ENCODE measurements around the gene CLEC1B. TPM values are rescaled to one million over a fixed set of nuclear protein-coding genes. Genes with fewer than 3 reads are reported as not detected.
"Not testable (repeated sequence)": the region's sequence is repeated elsewhere in the genome, so short reads cannot be mapped to it uniquely, and the experiment has no call there.

Gene CLEC1B
- total RNA-seq, 1 donor from 2014 or later: not detected

DNA sequence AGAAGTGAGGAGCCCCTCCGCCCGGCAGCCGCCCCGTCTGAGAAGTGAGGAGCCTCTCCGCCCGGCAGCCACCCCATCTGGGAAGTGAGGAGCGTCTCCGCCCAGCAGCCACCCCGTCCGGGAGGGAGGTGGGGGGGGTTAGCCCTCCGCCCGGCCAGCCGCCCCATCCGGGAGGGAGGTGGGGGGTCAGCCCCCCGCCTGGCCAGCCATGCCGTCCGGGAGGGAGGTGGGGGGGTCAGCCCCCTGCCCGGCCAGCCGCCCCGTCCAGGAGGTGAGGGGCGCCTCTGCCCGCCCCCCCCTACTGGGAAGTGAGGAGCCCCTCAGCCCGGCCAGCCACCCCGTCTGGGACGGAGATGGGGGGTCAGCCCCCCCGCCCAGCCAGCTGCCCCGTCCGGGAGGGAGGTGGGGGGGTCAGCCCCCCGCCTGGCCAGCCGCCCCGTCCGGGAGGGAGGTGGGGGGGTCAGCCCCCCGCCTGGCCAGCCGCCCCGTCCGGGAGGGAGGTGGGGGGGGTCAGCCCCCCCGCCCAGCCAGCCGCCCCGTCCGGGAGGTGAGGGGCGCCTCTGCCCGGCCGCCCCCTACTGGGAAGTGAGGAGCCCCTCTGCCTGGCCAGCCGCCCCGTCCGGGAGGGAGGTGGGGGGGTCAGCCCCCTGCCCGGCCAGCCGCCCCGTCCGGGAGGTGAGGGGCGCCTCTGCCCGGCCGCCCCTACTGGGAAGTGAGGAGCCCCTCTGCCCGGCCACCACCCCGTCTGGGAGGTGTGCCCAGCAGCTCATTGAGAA, 45.8 kb downstream of the CLEC1B start:
- not testable (repeated sequence) for H3K27ac ChIP-seq (ENCODE audit: low read depth, low read length); H3K9me3 ChIP-seq (ENCODE audit: control insufficient read depth in 3 of 3, low read length in 3 of 3); H3K4me3 ChIP-seq (ENCODE audit: low read length in 3 of 3); H3K4me1 ChIP-seq (ENCODE audit: control insufficient read depth in 3 of 3, insufficient read depth in 3 of 3, low read length in 3 of 3); H3K9ac ChIP-seq (ENCODE audit: low read depth in 1 of 3, low read length in 3 of 3); H3K36me3 ChIP-seq (ENCODE audit: control insufficient read depth in 3 of 3, insufficient read depth in 3 of 3, low read length in 3 of 3); H3K27me3 ChIP-seq (ENCODE audit: control insufficient read depth in 3 of 3, insufficient read depth in 3 of 3, low read length in 3 of 3)

DNA sequence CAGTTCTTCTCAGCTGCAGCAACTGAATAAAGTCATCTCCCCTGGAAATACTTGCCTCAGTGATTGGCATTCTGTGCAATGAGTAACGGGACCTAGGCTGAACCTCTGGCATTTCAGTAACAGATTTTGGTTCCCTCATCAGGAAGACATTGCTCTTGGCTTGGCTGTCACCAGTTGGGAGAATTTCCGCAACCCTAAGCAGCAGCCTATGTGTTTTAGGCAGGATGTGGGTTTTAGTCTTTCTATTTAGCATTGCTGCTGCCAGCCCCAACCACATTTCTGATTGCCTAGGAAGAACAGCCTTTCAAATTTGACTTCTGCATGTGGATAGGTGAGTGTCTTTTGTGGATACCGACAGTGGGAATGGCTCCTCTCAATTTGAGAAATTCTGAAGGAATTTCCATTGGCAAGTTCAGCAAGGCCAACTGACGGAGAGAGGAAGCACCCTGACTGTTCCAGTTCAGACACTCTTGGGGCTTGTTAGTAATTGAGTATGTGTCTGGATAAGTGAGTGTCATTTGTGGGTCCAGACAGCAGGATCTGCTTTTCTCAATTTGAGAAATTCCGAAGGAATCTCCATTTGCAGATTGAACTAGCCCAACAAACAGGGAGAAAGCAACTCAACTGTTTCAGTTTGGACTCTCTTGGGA, 47.8 kb downstream of the CLEC1B start:
- Histone ChIP-seq H3K36me3 (ENCODE audit: control insufficient read depth in 3 of 3, insufficient read depth in 3 of 3, low read length in 3 of 3) (no peaks in the 10 kb centered on the region), H3K4me1 (ENCODE audit: control insufficient read depth in 3 of 3, insufficient read depth in 3 of 3, low read length in 3 of 3) (no peaks in the 10 kb centered on the region), H3K27me3 (ENCODE audit: control insufficient read depth in 3 of 3, insufficient read depth in 3 of 3, low read length in 3 of 3) (no peaks in the 10 kb centered on the region), H3K27ac (ENCODE audit: low read depth, low read length) (no peak overlapping the region), H3K9me3 (ENCODE audit: control insufficient read depth in 3 of 3, low read length in 3 of 3) (no peaks in the 10 kb centered on the region), H3K4me3 (ENCODE audit: low read length in 3 of 3) (no peak overlapping the region), H3K9ac (ENCODE audit: low read depth in 1 of 3, low read length in 3 of 3) (no peak overlapping the region)

DNA sequence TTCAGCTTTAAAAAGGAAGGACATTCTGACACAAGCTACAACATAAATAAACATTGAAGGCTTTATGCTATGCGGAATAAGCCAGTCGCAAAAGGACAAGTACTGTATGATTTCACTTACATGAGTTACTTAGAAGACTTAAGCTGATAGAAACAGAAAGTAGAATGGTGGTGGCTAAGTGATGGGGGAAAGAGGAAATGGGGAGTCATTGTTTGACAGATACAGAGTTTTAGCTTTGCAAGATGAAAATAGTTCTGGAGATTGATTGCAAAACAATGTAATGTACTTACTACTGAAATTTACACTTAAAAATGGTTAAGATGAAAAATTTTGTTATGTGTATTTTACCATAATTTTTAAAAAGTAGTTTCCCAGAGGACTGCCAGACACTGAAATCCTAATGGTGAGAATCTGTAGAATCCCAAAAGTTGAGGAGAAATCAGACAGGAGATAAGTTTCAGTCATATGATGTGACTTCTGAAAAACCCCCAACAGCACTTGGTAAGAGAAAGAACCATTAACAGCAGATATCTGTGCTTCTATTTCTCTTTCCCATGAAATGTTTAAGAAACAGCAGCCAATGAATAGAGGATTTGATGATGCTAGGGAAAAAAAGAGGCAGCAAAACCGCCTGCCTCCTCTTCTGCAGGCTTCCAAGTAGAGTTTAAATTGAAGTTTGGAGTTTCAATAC, 50.2 kb downstream of the CLEC1B start:
- H3K9ac ChIP-seq (ENCODE audit: low read depth in 1 of 3, low read length in 3 of 3): no peak overlapping the region
- H3K36me3 ChIP-seq (ENCODE audit: control insufficient read depth in 3 of 3, insufficient read depth in 3 of 3, low read length in 3 of 3): no peaks in the 10 kb centered on the region
- no peaks in the 10 kb centered on the region for H3K4me1 ChIP-seq (ENCODE audit: control insufficient read depth in 3 of 3, insufficient read depth in 3 of 3, low read length in 3 of 3)
- no peak overlapping the region for H3K27ac ChIP-seq (ENCODE audit: low read depth, low read length)
- no peaks in the 10 kb centered on the region for H3K27me3 ChIP-seq (ENCODE audit: control insufficient read depth in 3 of 3, insufficient read depth in 3 of 3, low read length in 3 of 3)
- no peaks in the 10 kb centered on the region for H3K9me3 ChIP-seq (ENCODE audit: control insufficient read depth in 3 of 3, low read length in 3 of 3)
- no peak overlapping the region for H3K4me3 ChIP-seq (ENCODE audit: low read length in 3 of 3)

DNA sequence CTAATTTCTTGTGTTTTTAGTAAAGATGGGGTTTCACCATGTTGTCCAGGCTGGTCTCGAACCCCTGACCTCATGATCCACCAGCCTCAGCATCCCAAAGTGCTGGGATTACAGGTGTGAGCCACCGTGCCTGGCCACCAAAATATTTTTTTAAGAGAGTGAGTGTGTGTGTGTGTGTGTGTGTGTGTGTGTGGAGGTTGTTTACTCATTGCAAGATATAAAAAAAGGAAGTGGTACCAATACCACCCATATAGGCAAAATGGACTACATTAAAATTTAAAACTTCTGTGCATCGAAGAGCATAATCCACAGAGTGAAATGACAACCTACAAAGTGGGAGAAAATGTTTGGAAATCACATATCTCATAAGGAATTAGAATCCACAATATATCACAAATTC, 51.2 kb downstream of the CLEC1B start:
- H3K27me3 ChIP-seq (ENCODE audit: control insufficient read depth in 3 of 3, insufficient read depth in 3 of 3, low read length in 3 of 3): peaks cover 0 to 6% (median 0%) of the 10 kb centered on the region in 3 donors
- H3K36me3 ChIP-seq (ENCODE audit: control insufficient read depth in 3 of 3, insufficient read depth in 3 of 3, low read length in 3 of 3): no peaks in the 10 kb centered on the region
- no peak overlapping the region for H3K4me3 ChIP-seq (ENCODE audit: low read length in 3 of 3)
- no peaks in the 10 kb centered on the region for H3K9me3 ChIP-seq (ENCODE audit: control insufficient read depth in 3 of 3, low read length in 3 of 3)
- H3K4me1 ChIP-seq (ENCODE audit: control insufficient read depth in 3 of 3, insufficient read depth in 3 of 3, low read length in 3 of 3): no peaks in the 10 kb centered on the region
- no peak overlapping the region for H3K9ac ChIP-seq (ENCODE audit: low read depth in 1 of 3, low read length in 3 of 3)
- no peak overlapping the region for H3K27ac ChIP-seq (ENCODE audit: low read depth, low read length)

DNA sequence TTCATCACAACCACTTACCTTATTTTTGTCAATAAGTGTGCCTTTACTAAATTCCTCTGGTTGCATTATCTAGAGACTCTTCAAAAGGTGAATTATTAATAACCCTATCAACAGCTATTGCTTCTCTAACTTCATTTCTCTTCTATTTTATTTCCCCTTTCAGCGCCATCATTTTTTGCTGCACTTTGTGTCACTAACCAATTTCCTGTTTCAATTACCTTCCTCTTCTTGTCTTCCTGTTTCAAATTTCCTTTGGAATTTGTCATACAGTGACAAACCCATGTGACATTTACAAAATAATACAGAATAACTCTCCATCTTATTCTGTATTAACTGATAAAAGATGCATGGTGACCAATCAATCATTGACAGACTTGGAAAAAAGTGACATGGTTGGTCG, 54.5 kb downstream of the CLEC1B start:
- Histone ChIP-seq H3K9ac (ENCODE audit: low read depth in 1 of 3, low read length in 3 of 3) (no peak overlapping the region), H3K36me3 (ENCODE audit: control insufficient read depth in 3 of 3, insufficient read depth in 3 of 3, low read length in 3 of 3) (no peaks in the 10 kb centered on the region), H3K27me3 (ENCODE audit: control insufficient read depth in 3 of 3, insufficient read depth in 3 of 3, low read length in 3 of 3) (peaks cover 0 to 6% (median 0%) of the 10 kb centered on the region in 3 donors), H3K27ac (ENCODE audit: low read depth, low read length) (no peak overlapping the region), H3K4me1 (ENCODE audit: control insufficient read depth in 3 of 3, insufficient read depth in 3 of 3, low read length in 3 of 3) (no peaks in the 10 kb centered on the region), H3K9me3 (ENCODE audit: control insufficient read depth in 3 of 3, low read length in 3 of 3) (no peaks in the 10 kb centered on the region), H3K4me3 (ENCODE audit: low read length in 3 of 3) (no peak overlapping the region)

- Histone ChIP-seq H3K4me3 (ENCODE audit: low read length in 3 of 3) (no peak overlapping the region), H3K27ac (ENCODE audit: low read depth, low read length) (no peak overlapping the region), H3K9me3 (ENCODE audit: control insufficient read depth in 3 of 3, low read length in 3 of 3) (no peaks in the 10 kb centered on the region), H3K9ac (ENCODE audit: low read depth in 1 of 3, low read length in 3 of 3) (no peak overlapping the region), H3K36me3 (ENCODE audit: control insufficient read depth in 3 of 3, insufficient read depth in 3 of 3, low read length in 3 of 3) (no peaks in the 10 kb centered on the region), H3K4me1 (ENCODE audit: control insufficient read depth in 3 of 3, insufficient read depth in 3 of 3, low read length in 3 of 3) (no peaks in the 10 kb centered on the region), H3K27me3 (ENCODE audit: control insufficient read depth in 3 of 3, insufficient read depth in 3 of 3, low read length in 3 of 3) (peaks cover 0 to 6% (median 0%) of the 10 kb centered on the region in 3 donors)
Measured at GRCh38 chr12:9943240-9943639, 55.7 kb downstream of the CLEC1B start.

Other genes with a start within 250 kb of the CLEC1B start
- gene CD69, start 238.2 kb downstream of the CLEC1B start, total RNA-seq: 8.4 TPM
- not detected for gene KLRF1, start 171.6 kb downstream of the CLEC1B start, total RNA-seq
- 2.6 TPM for gene CLEC2B, start 129.8 kb downstream of the CLEC1B start, total RNA-seq
- gene KLRF2, start 117.6 kb downstream of the CLEC1B start, total RNA-seq: not detected
- not detected for gene CLEC2A, start 66.8 kb downstream of the CLEC1B start, total RNA-seq
- gene CLEC12A, start 27.7 kb downstream of the CLEC1B start, total RNA-seq: 0.52 TPM
- not detected for gene CLEC12B, start 11.5 kb upstream of the CLEC1B start, total RNA-seq
- gene CLEC9A, start 31.6 kb upstream of the CLEC1B start, total RNA-seq: not detected
- 1.0 TPM for gene CLEC1A, start 99.9 kb upstream of the CLEC1B start, total RNA-seq
- 2.1 TPM for gene CLEC7A, start 131.1 kb upstream of the CLEC1B start, total RNA-seq
- not detected for gene OLR1, start 173.0 kb upstream of the CLEC1B start, total RNA-seq
- gene TMEM52B, start 179.9 kb upstream of the CLEC1B start, total RNA-seq: under 0.01 TPM
- gene GABARAPL1, start 213.8 kb upstream of the CLEC1B start, total RNA-seq: 23.0 TPM